ENCODE results near the gene ANGPTL7.

DNA sequence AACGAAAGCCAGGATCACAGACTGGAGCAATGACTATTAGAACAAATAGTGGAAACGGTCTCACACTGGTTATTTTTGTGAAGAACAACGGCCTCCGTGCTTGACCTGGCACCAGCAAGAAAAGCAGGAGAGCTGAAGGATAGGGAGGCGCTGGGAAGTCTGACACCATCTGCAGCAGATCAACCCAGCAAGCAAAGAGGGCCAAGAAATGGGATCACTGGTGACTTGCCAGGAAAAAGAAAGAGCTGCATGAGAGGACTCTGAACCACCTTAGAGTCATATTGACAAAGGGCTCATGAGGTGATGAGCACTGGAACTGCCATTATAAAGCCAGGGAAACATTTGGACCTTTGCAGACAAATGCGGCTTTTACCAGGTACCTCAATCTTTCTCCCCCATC, 48.2 kb downstream of the ANGPTL7 start:
- TF ChIP-seq, protein P1, sequence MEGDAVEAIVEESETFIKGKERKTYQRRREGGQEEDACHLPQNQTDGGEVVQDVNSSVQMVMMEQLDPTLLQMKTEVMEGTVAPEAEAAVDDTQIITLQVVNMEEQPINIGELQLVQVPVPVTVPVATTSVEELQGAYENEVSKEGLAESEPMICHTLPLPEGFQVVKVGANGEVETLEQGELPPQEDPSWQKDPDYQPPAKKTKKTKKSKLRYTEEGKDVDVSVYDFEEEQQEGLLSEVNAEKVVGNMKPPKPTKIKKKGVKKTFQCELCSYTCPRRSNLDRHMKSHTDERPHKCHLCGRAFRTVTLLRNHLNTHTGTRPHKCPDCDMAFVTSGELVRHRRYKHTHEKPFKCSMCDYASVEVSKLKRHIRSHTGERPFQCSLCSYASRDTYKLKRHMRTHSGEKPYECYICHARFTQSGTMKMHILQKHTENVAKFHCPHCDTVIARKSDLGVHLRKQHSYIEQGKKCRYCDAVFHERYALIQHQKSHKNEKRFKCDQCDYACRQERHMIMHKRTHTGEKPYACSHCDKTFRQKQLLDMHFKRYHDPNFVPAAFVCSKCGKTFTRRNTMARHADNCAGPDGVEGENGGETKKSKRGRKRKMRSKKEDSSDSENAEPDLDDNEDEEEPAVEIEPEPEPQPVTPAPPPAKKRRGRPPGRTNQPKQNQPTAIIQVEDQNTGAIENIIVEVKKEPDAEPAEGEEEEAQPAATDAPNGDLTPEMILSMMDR (IDR thresholded peaks at IDR 0.05), result no peak
- TF ChIP-seq, protein P2, sequence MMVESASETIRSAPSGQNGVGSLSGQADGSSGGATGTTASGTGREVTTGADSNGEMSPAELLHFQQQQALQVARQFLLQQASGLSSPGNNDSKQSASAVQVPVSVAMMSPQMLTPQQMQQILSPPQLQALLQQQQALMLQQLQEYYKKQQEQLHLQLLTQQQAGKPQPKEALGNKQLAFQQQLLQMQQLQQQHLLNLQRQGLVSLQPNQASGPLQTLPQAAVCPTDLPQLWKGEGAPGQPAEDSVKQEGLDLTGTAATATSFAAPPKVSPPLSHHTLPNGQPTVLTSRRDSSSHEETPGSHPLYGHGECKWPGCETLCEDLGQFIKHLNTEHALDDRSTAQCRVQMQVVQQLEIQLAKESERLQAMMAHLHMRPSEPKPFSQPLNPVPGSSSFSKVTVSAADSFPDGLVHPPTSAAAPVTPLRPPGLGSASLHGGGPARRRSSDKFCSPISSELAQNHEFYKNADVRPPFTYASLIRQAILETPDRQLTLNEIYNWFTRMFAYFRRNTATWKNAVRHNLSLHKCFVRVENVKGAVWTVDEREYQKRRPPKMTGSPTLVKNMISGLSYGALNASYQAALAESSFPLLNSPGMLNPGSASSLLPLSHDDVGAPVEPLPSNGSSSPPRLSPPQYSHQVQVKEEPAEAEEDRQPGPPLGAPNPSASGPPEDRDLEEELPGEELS (CRISPR knock-in tag; IDR thresholded peaks at IDR 0.05), result no peak
- TF ChIP-seq, protein P3, sequence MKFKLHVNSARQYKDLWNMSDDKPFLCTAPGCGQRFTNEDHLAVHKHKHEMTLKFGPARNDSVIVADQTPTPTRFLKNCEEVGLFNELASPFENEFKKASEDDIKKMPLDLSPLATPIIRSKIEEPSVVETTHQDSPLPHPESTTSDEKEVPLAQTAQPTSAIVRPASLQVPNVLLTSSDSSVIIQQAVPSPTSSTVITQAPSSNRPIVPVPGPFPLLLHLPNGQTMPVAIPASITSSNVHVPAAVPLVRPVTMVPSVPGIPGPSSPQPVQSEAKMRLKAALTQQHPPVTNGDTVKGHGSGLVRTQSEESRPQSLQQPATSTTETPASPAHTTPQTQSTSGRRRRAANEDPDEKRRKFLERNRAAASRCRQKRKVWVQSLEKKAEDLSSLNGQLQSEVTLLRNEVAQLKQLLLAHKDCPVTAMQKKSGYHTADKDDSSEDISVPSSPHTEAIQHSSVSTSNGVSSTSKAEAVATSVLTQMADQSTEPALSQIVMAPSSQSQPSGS (CRISPR knock-in tag; IDR thresholded peaks at IDR 0.05; ENCODE audit: borderline replicate concordance, low read depth), result no peak
- TF ChIP-seq NFYB (CRISPR knock-in tag; conservative IDR thresholded peaks at IDR 0.05; ENCODE audit: low read depth), result no peak
- TF ChIP-seq, protein P4, sequence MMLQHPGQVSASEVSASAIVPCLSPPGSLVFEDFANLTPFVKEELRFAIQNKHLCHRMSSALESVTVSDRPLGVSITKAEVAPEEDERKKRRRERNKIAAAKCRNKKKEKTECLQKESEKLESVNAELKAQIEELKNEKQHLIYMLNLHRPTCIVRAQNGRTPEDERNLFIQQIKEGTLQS (CRISPR knock-in tag; conservative IDR thresholded peaks at IDR 0.05), result no peak
- no peak for TF ChIP-seq TEAD4 (CRISPR knock-in tag; IDR thresholded peaks at IDR 0.05)

All from WTC11 (cell line).